Measurements from ENCODE around the gene IQCH. TPM values are rescaled to one million over a fixed set of nuclear protein-coding genes. Genes with fewer than 3 reads are reported as not detected.

The IQCH gene
- 5.7 and 7.0 TPM in 2 replicates for total RNA-seq

DNA sequence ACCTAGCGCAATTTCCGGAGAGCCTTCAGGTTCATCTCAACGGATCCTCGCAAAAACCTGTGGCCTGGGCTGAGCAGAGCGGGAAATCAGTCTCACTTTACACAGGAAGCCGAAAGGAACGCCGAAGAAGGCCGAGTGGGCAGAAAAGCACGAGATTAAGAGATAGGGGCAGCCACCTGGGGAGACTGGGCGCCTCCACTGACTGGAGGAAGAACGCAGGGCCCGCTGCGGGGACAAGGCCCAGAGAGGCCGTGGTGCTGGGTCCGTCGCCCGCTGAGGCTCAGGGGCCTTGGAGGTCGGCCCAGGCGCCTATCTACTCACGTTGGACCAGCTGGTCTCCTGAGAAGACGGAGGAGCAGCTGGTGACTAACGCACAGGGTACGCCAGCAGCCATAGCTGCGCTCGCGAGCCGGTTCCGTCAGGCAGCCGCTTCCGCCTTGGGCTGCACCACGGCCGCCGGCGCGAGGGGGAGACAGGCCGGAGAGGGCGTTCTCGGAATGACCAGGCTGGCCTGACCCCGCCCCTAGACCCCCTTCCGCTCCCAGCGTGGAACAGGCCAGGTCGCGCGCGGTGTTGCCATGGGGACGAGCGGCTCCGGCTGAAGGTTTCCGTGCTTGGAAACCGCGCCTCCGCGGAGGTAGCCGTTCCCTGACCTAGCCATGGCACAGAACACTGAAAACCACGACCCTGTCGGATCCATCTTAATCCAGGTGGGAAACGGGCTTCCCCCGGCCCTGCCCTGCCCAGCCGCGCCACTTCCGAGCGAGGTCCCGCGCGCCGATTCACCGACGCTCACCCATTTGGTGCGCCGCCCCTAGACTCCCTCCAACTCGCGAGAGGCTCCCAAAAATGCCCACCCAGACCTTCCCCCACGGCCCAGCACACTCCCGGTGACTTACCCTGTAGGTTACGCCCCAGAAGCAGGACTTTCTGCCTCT lies at the start of gene IQCH, which contains the start of gene AAGAB:
TSS of gene IQCH (plus strand) at position 549 of the 938 bp plus-strand sequence. CDS start at position 660, 111 bp downstream.
TSS of gene AAGAB (minus strand) at position 424 of the 938 bp plus-strand sequence. CDS start at position 394, 30 bp downstream.

GRCh38 chr15:67521029-67521782 lies 266.6 kb downstream of the IQCH start, which contains the start of gene C15orf61:
C15orf61 (plus strand) TSS chr15:67521131; CDS start chr15:67521249, 118 bp downstream.

DNA sequence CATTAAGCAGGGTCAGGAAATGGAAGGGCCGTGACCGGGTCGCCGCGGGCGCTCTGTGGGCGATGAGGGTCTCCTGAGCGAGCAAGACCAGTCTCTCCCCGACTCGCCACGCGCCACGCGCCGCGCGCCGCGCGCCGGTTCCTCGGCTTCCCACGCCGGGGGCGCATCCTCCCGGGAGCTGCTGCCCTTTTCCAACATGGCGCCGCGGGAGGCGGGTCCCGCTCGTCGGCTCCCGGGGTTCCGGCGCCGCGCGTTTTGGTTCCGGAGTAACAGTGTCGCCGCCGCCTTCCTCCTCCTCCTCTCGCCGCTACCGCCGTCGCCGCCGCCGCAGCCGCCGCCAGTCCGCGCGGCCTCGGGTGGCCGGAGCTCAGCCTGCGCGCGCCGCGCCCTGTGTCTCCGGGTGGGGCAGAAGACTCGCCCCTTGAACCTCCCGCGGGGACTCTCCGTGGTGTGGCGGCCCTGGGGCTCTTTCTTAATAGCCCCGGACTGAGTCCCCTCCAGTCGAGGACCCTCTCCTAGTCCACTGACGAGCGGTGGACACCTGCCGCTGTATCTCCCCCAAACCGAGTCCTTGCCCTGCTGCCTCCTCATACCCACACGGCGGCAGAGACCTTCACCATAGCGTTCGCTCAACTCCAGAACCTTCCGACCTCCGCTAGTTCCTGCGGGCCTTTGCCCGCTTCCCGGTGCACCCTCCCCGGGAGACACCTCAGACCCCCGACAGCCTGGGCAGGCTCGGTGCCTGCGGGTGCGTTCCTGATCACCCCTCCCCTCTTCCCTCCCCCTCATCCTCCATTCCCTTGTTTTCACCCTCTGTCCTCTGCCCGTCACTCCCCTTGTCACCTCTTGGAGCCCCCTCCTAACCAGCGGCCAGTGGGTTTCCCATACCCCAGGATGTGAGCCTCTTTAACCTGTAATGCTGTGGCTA lies 288.1 kb downstream of the IQCH start, which contains the start of gene MAP2K5:
TSS of gene MAP2K5 (plus strand) at position 284 of the 928 bp plus-strand sequence. CDS start at position 917, 633 bp downstream.

Other genes with a start within 250 kb of the IQCH start
- gene SMAD3, start 189.2 kb upstream of the IQCH start, total RNA-seq, result 28.1 and 28.4 TPM in 2 replicates
- 51.2 and 61.6 TPM in 2 replicates for gene AAGAB, start 125 bp upstream of the IQCH start, total RNA-seq